Fibroblast of villous mesenchyme (primary cell): ENCODE results near the gene CHD6. TPM values are rescaled to one million over a fixed set of nuclear protein-coding genes. Genes with fewer than 3 reads are reported as not detected.

Source experiments
- DNase-seq: peaks from one replicate; pipeline ENCODE4 v3.0.0-alpha.2; 2010; ENCODE audit warnings: low read depth
- H3K4me3 ChIP-seq: 2 replicates; pipeline ENCODE4 v1.5.1; 2011; ENCODE audit warnings: low read depth, mild to moderate bottlenecking, low read length
- total RNA-seq: library from RNA; depleted of rRNA; stranded (reverse); fragments of >200 nt; gene quantifications from 2 replicates; pipeline ENCODE4 v1.2.3, GENCODE V29; 2012
- TF ChIP-seq, protein P1 (sequence below): IDR thresholded peaks from 2 replicates; pipeline ENCODE4 v1.5.1; 2012; ENCODE audit warnings: low read depth, mild to moderate bottlenecking, low read length; ENCODE audit not compliant: insufficient read depth

The CHD6 gene
- total RNA-seq, 1 donor = 33.2 TPM

DNA sequence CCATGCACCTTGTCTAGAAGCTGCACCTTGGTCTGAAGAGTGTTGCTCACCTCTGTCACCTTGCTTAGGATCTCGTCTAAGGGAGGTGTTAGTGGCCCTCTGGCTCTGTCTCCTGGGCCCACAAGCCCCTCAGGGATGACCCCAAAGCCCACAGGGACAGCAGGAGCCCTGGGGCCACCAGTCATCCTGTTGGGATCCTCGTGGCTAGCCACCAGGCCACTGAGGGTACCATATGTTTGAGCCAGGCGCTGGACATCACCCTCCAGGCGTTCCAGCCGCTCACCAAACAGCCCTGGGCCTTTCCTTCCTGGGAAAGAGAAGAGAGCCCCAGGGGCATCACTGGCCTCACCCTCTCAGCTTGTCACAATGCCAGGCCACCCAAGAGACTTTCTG lies 255.4 kb downstream of the CHD6 start:
- no peak overlapping the region for H3K4me3 ChIP-seq
- TF ChIP-seq, protein P1, sequence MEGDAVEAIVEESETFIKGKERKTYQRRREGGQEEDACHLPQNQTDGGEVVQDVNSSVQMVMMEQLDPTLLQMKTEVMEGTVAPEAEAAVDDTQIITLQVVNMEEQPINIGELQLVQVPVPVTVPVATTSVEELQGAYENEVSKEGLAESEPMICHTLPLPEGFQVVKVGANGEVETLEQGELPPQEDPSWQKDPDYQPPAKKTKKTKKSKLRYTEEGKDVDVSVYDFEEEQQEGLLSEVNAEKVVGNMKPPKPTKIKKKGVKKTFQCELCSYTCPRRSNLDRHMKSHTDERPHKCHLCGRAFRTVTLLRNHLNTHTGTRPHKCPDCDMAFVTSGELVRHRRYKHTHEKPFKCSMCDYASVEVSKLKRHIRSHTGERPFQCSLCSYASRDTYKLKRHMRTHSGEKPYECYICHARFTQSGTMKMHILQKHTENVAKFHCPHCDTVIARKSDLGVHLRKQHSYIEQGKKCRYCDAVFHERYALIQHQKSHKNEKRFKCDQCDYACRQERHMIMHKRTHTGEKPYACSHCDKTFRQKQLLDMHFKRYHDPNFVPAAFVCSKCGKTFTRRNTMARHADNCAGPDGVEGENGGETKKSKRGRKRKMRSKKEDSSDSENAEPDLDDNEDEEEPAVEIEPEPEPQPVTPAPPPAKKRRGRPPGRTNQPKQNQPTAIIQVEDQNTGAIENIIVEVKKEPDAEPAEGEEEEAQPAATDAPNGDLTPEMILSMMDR = no peak
- DNase-seq = no peak

DNA sequence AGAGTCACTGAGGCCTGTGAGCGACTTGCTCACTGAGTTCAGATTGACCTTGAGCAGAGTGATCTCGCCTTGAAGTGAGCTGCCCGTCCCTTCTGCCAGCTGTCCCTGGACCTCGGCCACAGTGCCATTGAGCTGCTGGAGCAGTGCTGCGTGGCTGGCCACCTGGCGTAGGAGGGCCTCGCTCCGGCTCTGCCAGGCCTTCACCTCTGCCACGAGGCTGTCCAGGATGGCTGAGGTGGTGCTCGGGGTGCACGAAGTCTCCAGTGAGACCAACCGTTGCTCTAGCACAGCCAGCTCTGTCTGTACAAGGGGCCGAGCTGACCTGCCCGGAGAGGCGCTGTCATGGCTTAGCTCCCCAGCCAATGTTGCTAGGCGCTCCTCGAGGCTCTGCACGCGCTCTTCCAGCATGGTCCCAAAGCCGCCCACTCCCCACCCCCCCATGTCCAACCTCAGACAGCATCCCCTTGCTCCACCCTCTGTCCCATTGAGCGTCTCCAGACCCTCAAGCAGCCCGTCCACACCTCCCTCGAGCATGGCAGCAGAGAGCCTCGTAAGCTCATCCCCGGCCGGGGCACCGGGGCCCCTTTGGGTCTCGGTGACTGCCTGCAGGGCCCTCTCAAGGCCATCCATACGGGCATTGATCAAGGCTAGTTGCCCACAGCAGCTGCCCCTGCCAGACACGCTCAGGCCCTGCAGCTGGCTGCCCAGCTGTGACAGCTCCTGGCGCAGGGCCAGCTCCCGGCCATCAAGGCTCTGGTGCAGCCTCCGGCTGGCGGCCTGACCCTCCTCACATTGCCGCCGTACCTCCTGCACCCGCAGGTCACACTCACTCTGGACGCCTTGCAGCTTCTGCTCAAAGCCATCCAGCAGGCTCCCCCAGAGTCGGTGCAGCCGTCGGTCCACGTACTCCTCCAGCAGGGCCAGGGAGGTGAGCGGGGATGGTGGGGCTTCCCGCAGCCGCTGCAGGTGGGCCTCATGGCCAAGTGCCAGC lies 256.1 kb downstream of the CHD6 start:
- TF ChIP-seq, protein P1 = no peak
- no peak overlapping the region for H3K4me3 ChIP-seq
- no peak for DNase-seq

DNA sequence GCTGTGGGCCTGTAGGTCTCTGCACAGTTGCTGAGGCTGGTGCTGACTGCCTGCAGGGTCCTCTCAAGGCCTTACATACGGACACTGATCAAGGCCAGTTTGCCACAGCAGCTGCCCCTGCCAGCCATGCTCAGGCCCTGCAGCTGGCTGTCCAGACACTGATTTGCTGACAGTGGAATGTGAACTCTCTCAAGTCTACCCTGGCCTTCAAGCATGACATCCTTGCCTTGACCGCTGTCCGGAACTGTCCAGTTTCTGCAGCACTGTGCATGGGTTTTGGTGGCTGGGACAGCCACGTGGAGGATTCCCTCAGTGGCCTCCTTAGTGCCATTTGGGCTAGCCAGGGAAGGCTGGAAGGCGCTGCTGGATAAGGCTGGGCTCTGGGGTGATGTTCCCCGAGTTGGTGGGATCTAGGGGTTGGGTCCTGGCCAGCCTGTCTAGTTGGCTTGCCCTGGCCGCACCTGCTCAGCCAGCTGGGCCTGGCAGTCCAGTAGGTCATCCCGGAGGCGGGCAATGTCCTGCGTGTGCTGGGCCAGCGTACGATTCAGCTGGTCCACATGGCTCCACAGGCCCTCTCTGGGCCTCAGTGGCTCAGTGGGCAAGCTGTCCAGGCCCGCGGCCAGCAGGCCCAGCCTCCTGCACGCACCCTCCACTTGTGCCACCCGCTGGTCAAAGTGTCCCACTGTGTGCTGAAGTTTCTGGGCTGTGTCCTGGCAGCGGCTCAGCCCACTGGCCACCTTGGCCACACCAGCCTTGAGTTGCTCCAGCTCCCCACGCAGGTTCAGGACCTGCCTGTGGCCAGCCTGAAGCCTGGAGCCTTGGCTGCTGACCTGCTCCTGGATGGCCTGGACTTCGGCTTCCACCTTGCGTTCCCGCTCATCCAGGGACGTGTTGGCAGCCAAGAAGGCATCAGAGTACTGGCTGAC lies 257.1 kb downstream of the CHD6 start:
- no peak for DNase-seq
- no peak overlapping the region for H3K4me3 ChIP-seq
- TF ChIP-seq, protein P1 = no peak

DNA sequence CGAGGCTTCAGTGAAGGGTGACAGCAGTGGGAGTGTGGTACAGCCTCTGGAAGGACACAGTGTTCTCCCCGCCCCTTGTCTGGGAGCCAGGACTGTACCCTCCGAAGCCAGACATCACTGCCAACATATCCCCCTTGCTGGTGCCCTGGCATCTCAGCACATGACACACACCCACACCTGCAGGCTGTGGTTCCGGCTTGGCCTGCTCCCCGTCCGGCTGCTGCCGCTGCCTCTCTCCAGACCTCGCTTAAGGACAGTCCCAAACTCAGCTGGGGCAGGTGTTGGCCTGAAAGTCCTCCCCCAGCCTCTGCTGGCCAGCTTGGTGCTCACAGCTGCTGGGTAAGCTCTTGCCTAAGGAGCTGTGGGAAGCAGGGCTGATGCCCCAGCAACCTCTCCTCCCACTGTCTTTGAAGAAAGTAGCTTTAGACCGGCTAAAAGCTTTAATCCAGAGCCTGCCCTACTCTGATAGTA lies 258.6 kb downstream of the CHD6 start:
- no peak for DNase-seq
- TF ChIP-seq, protein P1 = no peak
- no peak overlapping the region for H3K4me3 ChIP-seq

DNA sequence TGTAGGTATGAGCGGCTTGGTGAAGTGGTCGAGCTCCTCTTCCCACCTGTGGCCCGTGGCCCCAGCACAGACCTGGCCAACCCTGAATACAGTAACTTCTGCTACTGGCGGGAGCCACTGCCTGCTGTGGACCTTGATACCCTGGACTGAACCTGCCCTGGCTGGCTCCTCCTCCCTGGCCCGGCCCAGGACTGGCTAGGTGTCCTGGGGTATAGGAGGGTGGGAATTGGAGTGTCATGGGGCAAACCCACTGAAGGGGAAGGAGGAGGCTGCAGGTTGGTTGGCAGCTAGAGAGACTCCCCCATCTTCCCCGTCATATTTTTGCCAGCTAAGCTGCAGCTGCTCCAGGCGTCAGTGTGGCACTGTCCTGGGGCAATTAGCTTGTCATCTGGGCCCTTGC lies 259.5 kb downstream of the CHD6 start:
- no peak for DNase-seq
- TF ChIP-seq, protein P1 = no peak
- no peak overlapping the region for H3K4me3 ChIP-seq

DNA sequence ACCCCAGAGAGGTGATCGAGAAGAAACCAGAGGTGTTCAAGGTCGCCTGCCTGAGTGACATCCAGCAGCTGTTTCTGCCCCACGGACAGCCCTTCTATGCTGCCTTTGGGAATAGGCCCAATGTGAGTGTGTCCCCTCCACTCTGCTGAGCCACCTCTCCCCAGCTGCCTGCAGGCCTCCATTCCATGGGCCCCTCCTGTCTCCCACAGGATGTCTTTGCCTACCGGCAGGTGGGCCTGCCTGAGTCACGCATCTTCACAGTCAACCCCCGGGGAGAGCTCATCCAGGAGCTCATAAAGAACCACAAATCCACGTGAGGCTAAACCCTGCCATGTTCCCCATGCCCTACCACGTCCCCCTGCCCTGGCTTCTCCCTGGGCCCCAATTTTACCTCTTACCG lies 259.9 kb downstream of the CHD6 start:
- TF ChIP-seq, protein P1 = no peak
- DNase-seq = no peak
- no peak overlapping the region for H3K4me3 ChIP-seq
